Raji (cell line): ENCODE results near the gene PIK3R5.

Source experiments
- POLR2A ChIP-seq: IDR thresholded peaks from 2 replicates; pipeline ENCODE4 v1.6.1; 2011; ENCODE audit warnings: low read depth, low read length, control low read depth; ENCODE audit not compliant: insufficient read depth

The PIK3R5 gene

DNA sequence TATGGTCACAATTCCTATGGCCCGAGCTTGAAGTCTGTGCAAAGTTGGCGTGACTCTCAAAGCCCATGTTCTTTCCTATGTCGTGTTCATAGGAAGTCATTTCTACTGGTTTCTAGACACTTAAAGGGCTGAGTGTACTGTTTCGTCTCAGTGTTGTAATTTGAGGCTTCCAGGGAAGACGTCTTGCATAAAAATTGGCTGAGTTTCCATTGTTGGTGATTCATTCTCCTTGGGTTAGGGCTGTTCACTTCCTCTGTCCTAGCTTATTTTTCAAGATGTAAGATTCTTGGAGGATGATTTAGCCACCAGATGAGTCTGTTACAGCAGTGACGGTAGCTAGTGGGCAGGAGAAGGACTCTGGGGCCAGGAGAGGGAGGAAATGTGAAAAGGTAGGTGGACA, 43.1 kb downstream of the PIK3R5 start:
- TF ChIP-seq POLR2A, result no peak

- TF ChIP-seq POLR2A, result no peak
These were observed 44.4 kb downstream of the PIK3R5 start for GRCh38 chr17:8921147-8921546.

DNA sequence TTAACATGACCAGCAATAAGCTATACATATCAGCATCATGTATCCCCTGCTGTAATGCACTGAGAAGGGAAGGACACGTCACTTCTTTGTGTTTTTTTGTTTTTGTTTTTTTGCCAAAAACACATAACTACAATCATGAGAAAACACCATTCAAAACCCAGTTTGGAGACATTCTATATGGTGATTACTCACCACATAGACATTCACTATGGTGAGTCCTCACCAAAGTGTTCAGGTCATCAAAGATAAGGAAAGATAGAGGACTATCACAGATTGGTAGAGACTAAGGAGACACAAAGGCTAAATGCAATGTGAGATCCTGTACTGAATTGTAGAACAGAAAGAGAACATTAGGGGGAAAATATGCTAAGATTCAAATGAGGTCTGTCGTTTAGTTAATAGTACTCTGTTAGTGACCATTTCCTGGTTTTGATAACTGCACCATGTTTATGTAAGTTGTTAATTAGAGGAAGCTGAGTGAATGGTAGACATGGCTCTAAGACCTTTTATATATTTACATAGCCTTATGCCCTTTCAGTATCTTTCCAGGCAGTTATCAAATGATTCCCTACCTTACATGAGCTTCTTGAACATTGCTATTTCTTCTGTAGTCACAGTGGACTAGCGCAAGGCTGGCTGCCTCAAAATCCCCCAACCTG, 46.6 kb downstream of the PIK3R5 start:
- TF ChIP-seq POLR2A, result no peak

- no peak for TF ChIP-seq POLR2A
These were observed 49.0 kb downstream of the PIK3R5 start for GRCh38 chr17:8916466-8916865.

- no peak for TF ChIP-seq POLR2A
These were observed 51.0 kb downstream of the PIK3R5 start for GRCh38 chr17:8914554-8914953.

GRCh38 chr17:8913879-8914278, 51.6 kb downstream of the PIK3R5 start:
- TF ChIP-seq POLR2A, result no peak

GRCh38 chr17:8913091-8913490, 52.4 kb downstream of the PIK3R5 start:
- no peak for TF ChIP-seq POLR2A

DNA sequence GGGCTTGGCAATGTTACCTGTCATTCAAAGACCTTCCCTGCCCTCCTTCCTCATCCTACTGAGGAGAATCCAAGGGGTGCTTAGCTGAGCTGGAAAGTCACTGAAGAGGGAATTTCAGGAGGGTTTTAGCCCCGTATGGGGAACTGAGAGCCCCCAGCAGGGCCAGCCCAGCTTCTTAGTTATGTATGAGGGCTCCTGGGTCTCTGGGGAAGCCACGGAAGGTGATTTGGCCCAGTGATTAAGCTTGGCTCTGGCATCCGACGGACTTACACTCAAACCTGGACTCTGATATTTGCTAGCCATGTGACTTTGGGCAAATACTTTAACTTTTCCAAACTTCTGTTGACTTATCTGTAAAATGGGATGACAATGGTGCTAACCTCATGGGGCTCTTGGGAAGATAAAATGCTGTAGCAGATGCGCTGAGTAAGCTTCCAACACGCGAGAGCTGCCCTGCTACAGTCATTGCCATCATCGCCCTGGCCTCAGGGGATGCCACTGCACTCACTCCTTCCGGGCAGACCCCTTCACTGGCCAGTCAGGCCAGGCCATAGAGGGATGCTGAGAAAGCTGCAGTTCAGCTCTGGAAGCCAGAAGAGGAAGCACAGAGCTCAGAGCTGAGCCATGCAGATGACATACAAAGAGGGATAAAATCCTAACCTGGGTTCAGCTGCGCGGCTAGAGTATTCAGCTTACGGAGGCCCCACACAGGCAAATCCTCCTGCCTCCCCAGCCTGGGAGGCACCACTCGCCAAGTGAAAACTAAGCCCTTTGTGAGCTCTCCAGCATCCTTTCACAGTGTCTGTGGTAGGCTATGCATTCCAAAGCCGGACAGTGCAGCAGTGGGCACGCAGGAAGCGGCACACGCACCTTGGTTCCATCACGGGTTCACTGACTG, 53.2 kb downstream of the PIK3R5 start:
- no peak for TF ChIP-seq POLR2A

GRCh38 chr17:8910969-8911604, 54.4 kb downstream of the PIK3R5 start:
- TF ChIP-seq POLR2A, result no peak

- no peak for TF ChIP-seq POLR2A
These were observed 55.8 kb downstream of the PIK3R5 start for GRCh38 chr17:8909586-8910270.

DNA sequence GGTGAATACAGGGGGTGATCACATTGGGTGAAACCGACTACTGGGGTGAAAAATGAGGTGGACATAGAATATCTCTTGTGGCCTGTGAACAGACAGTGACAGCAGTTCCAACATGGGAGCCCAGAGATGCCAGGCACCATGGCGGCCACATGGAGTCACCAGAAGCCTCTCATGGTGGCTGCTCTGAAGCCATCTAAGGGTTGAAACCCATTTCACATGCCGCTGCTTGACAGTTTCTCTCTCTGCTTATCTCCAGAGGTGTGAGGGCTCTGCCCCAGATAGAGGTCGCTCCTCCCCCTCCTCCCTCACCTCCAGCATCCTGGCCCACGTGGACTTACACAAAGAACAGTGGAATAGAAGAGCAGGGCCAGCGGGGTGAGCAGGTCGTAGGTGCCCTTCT, 60.2 kb downstream of the PIK3R5 start:
- no peak for TF ChIP-seq POLR2A

GRCh38 chr17:8904686-8905085, 60.8 kb downstream of the PIK3R5 start:
- TF ChIP-seq POLR2A, result no peak

GRCh38 chr17:8904201-8904600, 61.3 kb downstream of the PIK3R5 start:
- no peak for TF ChIP-seq POLR2A

DNA sequence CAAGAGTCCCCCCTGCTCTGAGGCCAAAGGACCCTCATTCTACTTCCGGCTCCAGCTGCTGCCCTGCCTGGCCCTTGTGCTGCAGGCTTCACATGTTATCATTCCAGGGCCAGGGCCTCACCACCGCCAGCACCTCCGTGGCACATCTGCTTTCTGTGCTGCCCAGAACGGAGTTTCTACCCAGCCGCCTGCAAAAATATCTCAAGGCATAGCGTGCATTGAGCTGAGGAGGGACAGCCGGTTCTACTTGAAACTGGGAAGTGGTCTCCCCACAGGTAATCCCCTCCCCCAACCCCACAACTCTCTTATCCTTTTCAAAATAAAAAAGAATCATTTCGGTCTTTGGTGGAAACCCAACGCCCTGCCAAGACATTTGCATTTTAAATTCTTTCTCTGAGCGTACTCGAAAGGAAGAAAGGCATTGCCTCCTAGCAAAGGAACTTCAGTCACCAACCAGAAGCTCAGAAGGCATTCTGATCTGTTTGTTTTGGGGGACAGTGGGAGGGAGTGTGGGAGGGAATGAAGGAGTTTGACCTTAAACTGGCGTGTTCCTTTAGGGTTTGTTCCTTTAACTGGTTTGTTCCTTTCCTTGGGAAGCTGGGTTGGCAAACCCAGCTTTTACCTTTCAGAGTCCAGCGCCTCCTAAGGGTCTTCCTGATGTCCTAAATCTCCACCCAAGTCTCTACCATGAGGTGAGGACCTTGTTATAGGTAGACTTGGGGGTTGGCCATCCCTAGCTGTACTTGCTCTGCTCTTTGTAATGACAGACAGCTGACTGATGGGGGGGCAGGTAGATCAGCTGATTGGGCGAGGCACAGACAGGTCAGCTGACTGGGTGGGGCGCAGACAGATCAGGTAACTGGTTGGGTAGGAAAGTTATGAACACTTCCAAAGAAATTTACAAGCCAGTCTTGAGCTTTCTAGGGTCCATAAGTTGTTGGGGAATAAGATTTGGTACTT, 64.6 kb downstream of the PIK3R5 start:
- no peak for TF ChIP-seq POLR2A
